Measurements from ENCODE around the gene SLC25A20. TPM values are rescaled to one million over a fixed set of nuclear protein-coding genes. Genes with fewer than 3 reads are reported as not detected.

SLC25A20 gene
- 21.7 to 28.1 TPM (median 23.7 TPM) in 3 replicates for total RNA-seq
- long read RNA-seq, transcript SLC25A20-201 (9 exons, 1,879 nt): major isoform, 37 of 43 reads
- long read RNA-seq, partial matches to known transcripts: 0 of 43 reads
- long read RNA-seq, other reads (novel, unspliced or antisense): 6 of 43 reads

- peak within 1 kb of the TSS; percentile 88 for H3K27ac Mint-ChIP-seq (ENCODE audit: unreplicated experiment)
- H3K9me3 Mint-ChIP-seq (ENCODE audit: low read depth): no peaks in the 10 kb centered on the region
- peaks cover 23% of the 10 kb centered on the region for H3K4me1 Mint-ChIP-seq (ENCODE audit: low read depth)
- DNase-seq (ENCODE audit: low spot score): peak; percentile 97
- peaks cover 2% of the 10 kb centered on the region for H3K36me3 Mint-ChIP-seq (ENCODE audit: low read depth)
- H3K27me3 Mint-ChIP-seq (ENCODE audit: low read depth): no peaks in the 10 kb centered on the region
- peak within 1 kb of the TSS; percentile 88 for H3K4me3 Mint-ChIP-seq (ENCODE audit: unreplicated experiment)
- peak; percentile 46 for TF ChIP-seq CTCF (IDR thresholded peaks at IDR 0.05)
These were observed at the start of gene SLC25A20 for GRCh38 chr3:48898383-48899234. TSS of gene SLC25A20 (minus strand) at chr3:48898882. CDS start at chr3:48898794, 88 bp downstream.

GRCh38 chr3:48945891-48946549 lies 47.3 kb upstream of the SLC25A20 start:
- H3K4me1 Mint-ChIP-seq (ENCODE audit: low read depth): peaks cover 24% of the 10 kb centered on the region
- no peak for TF ChIP-seq CTCF (IDR thresholded peaks at IDR 0.05)
- H3K4me3 Mint-ChIP-seq (ENCODE audit: unreplicated experiment): no peak overlapping the region
- no peaks in the 10 kb centered on the region for H3K27me3 Mint-ChIP-seq (ENCODE audit: low read depth)
- H3K9me3 Mint-ChIP-seq (ENCODE audit: low read depth): no peaks in the 10 kb centered on the region
- H3K27ac Mint-ChIP-seq (ENCODE audit: unreplicated experiment): no peak overlapping the region
- H3K36me3 Mint-ChIP-seq (ENCODE audit: low read depth): peaks cover 8% of the 10 kb centered on the region
- DNase-seq (ENCODE audit: low spot score): no peak

GRCh38 chr3:48945432-48945831 lies 46.8 kb upstream of the SLC25A20 start:
- Mint-ChIP-seq H3K4me3 (ENCODE audit: unreplicated experiment) (no peak overlapping the region), H3K4me1 (ENCODE audit: low read depth) (peaks cover 24% of the 10 kb centered on the region), H3K9me3 (ENCODE audit: low read depth) (no peaks in the 10 kb centered on the region), H3K36me3 (ENCODE audit: low read depth) (peaks cover 8% of the 10 kb centered on the region), H3K27me3 (ENCODE audit: low read depth) (no peaks in the 10 kb centered on the region), H3K27ac (ENCODE audit: unreplicated experiment) (no peak overlapping the region)
- no peak for DNase-seq (ENCODE audit: low spot score)
- no peak for TF ChIP-seq CTCF (IDR thresholded peaks at IDR 0.05)

GRCh38 chr3:48938689-48939088 lies 40.0 kb upstream of the SLC25A20 start:
- no peaks in the 10 kb centered on the region for H3K27me3 Mint-ChIP-seq (ENCODE audit: low read depth)
- TF ChIP-seq CTCF (IDR thresholded peaks at IDR 0.05): no peak

GRCh38 chr3:48938156-48938555 lies 39.5 kb upstream of the SLC25A20 start:
- H3K4me1 Mint-ChIP-seq (ENCODE audit: low read depth): peaks cover 10% of the 10 kb centered on the region
- H3K27ac Mint-ChIP-seq (ENCODE audit: unreplicated experiment): no peak overlapping the region
- H3K27me3 Mint-ChIP-seq (ENCODE audit: low read depth): no peaks in the 10 kb centered on the region
- DNase-seq (ENCODE audit: low spot score): no peak
- H3K36me3 Mint-ChIP-seq (ENCODE audit: low read depth): peaks cover 10% of the 10 kb centered on the region
- no peak overlapping the region for H3K4me3 Mint-ChIP-seq (ENCODE audit: unreplicated experiment)
- TF ChIP-seq CTCF (IDR thresholded peaks at IDR 0.05): no peak
- no peaks in the 10 kb centered on the region for H3K9me3 Mint-ChIP-seq (ENCODE audit: low read depth)

More at GRCh38 chr3:48938689-48939088, 40.0 kb upstream of the SLC25A20 start:
- no peaks in the 10 kb centered on the region for H3K9me3 Mint-ChIP-seq (ENCODE audit: low read depth)
- no peak for DNase-seq (ENCODE audit: low spot score)
- H3K4me1 Mint-ChIP-seq (ENCODE audit: low read depth): peaks cover 10% of the 10 kb centered on the region
- H3K4me3 Mint-ChIP-seq (ENCODE audit: unreplicated experiment): no peak overlapping the region
- H3K36me3 Mint-ChIP-seq (ENCODE audit: low read depth): peaks cover 11% of the 10 kb centered on the region
- H3K27ac Mint-ChIP-seq (ENCODE audit: unreplicated experiment): no peak overlapping the region

Data from chondrocyte (in vitro differentiated cells).